Muscle of arm (tissue), 12 donors: ENCODE measurements around the gene YKT6. TPM values are rescaled to one million over a fixed set of nuclear protein-coding genes. Genes with fewer than 3 reads are reported as not detected.
"Not testable (repeated sequence)": the region's sequence is repeated elsewhere in the genome, so short reads cannot be mapped to it uniquely, and the experiment has no call there.

Experiments
- DNase-seq: peaks from one replicate; pipeline ENCODE4 v3.0.0-alpha.2; 2013
- polyA plus RNA-seq, 12 donors: library from polyadenylated mRNA; unstranded; fragments of 120-200 nt; gene quantifications; one replicate each; pipeline ENCODE4 v1.2.1, GENCODE V29; 2013; ENCODE audit not compliant: insufficient read length in 12 of 12

YKT6 gene
- polyA plus RNA-seq, 12 donors = 68.1 to 89.8 (median 70.7) TPM; not detected in 1

DNA sequence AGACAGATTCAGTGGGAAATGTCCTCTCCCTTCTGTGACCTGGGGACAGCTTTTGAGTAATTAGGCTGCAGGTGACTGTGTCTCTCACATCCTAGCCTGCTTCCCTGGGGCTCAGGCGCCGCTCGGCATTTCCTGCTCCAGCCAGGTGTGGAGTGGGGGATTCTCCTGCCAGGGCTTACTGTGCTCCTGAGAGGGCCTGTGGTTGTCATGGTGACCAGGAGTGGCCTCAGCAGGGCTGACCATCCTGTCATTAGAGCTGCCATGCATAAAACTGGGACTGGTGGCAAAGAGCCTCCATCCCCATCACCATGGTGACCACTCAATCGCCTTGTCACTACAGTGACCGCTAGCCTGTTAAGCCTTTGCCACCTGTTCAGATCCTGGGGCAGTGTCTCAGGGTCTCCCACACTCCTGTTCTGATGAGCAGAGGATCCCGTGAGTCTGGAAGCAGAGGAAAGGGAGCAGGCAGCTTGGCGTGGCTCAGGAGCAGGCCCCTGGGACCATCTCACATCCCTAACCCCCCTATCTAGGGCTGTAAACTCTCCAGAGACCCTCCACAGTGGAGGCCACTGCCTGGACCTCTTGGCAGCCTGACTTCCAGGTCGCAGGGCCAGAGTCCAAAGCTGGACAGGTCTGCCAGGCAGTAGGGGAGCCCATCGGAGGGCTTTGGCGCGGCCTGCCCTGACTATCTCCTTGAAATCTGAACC is 11.3 kb upstream of the YKT6 start, which contains the start of gene GCK:
TSS of gene GCK (minus strand) at position 154 of the 707 bp plus-strand sequence. CDS start 486 bp downstream, outside the sequence.
- no peak for DNase-seq

DNA sequence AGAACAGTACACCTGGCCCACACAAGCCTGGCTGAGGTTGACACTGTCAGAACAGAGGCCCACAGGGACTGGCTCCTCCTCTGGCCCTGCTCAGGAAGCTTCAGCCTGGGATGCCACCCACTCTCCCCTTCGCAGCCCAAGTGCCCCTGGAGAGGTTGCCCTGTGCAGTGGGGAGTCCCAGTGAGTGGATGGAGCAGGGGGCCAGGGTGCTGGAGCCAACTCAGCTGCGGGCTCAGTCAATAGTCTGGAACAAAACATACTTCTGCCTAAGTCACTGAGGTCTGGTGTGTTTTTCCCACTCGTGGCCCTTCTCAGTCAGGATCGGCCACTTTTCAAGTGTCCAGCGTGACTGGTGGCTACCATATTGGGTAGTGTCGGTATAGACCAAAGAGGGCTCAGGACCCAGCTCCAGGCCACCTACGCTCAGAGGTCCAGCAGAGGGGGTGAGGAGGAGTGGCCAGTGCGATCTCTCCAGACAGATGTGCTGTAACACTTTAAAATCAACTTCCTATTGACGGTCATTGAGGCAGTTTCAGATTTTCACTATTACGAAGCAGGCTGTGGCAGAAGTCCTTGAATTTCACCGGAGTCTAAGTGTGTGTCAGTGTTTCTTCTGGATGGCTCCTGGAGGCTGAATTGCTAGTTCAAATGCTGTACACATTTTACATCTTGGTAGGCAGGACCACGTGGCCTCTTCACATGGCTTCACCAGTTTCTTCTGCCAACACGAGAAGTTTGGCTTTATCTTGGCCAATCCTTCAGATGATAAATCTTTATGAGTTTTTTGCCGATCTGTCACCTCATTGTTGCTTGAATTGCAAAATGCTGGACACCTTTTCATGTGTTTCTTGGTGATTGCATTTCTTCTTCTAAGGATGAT is 10.5 kb upstream of the YKT6 start:
- DNase-seq = no peak

DNA sequence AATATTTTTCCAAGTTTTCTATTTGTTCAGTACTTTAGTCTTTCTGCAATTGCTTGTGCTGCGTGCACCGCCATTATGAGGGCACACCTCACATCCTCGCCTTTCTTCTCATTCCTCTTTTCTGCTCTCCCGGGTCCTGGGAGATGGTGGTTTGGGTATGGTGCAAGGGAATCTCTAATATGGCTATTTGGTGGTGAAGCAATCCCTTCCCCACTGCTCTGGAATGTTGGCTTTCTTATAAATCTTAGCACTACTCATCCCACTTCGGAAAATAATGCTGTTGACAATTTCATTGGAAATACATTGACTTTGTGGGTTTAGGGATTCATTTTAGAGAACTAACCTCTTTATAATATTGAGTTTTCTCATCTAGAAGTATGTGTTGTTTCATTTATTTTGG is 9.6 kb upstream of the YKT6 start:
- no peak for DNase-seq

DNA sequence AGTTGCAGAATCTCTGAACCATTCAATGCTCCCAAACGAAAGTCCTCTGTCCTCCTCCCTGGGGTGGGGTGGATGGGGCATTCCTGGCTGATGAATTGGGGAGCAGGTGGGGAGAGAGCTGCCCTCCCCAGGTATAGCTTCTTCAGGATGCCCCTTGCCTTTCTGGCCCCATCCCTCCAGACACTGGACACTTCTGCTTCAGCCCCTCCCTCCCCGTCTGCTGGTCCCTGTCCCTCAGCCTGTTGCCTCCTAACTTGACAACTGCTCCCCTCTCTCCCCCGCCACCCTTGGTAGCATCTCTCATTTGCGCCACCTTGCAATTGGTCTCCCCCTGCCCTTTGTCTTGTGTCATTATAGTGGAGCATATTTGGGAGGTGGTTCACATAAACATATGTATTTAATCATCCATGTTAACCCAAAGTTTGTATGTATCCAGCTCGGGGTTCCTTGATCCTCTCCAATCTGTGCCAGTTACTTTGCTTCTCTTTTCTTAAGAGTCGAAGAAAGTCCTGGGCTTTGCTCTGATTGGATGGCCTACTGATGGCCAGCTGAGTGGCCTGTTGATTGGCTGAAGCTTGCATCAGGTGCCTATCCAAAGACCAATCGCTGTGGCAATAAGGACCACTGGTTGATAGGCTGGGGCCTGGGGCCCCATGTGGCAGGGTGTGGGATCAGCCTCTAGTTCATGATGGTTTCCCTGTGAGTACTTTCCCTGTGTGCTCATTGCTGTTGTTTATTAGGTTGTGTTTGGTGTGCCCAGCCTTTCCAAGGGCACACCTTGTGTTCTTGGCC is 7.6 kb upstream of the YKT6 start:
- no peak for DNase-seq

DNA sequence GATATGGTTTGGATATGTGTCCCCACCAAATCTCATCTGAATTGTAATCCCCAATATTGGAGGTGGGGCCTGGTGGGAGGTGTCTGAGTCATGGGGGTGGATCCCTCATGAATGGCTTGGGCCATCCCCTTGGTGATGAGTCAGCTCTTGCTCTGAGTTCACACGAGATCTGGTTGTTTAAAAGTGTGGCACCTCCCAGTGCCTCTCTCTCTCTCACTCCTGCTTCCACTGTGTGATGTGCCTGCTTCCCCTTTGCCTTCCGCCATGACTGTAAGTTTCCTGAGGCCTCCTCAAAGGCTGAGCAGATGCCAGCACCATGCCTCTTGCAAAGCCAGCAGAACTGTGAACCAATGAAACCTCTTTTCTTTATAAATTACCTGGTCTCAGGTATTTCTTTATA is 6.7 kb upstream of the YKT6 start:
- DNase-seq = no peak

DNA sequence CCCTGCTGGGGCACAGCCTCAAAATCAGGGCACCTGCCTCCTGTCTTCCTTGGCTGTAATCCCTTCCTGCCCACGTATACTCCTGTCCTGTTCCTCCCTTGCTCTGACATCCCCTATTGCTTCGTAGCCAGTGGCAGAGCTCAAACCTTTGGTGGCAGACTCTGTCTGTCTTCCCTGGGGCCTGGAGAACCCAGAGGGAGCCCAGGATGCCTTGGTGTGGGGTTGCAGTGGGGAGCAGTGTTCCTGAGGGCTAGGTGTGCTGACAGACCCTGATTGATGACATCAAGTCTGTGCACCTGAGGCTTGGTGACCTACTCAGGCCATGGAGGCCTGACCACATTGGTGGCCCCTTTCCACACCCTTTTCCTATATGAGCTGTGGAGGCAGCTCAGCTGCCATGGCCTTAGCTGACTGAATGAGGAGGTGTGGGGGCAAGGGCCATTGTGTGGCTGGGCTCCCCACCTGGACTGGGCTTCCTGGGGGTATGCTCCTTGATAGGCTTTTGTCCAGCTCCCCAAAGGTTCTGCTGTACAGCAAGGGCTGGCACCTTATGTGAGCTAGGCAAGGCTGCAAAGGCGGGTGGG is 6.1 kb upstream of the YKT6 start:
- DNase-seq = no peak

DNA sequence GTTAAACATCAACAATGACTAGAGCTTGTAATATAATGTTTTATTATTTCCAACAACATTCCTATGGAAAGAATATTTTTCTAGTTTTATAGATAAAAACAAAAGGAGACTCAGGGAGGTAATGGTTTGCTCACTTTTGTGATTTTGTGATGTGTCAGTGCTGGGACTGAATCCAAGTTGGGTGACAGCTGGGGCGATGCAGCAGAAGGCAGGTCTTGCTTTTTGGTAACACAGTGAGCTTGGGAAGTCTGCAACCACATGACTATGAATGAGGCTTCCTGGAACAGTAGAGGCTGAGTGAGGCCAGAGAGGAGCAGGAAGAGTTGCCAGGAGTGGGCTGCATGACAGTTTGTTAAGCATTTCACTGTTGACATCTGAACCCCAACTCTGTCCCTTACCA is 4.9 kb upstream of the YKT6 start:
- DNase-seq = no peak

DNA sequence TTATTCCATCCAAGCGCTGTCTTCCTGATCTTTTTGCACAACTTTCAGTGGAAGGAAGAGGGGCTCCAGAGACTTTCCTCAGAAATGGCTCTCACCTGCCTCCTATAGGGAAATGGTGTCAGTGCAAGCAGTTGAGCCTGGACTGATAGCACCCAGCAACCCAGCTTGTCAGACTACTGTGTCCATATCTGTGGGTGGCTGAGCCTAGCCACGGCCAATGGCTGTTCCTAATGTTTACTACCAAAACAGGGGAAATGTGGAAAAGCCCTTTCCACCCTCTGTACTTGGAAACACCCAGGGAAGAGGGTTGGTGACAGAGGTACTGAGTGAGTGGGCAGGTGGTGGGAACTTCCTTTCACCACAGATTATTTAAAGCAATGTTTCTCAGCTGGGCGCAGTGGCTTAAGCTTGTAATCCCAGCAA is 4.3 kb upstream of the YKT6 start:
- peak; percentile 50 for DNase-seq

DNA sequence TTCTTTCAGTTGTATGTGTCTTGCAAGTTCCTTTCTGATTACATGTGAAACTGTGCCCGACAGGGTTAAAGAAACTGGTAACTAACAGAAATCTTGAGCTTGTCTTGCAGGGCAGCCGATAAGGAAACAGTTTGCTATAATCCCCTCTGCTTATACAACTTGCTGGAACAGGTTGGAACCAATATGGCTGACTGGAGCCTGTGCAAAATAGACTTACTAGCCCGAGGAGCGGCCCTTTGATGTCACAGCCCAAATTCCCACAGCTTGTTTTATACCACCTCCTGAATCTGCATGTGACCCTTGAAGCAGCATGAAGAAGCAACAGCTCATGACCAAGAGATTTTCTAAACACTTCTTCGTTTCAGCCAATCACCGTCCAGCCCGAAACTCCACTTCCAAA is 3.3 kb upstream of the YKT6 start:
- no peak for DNase-seq

DNA sequence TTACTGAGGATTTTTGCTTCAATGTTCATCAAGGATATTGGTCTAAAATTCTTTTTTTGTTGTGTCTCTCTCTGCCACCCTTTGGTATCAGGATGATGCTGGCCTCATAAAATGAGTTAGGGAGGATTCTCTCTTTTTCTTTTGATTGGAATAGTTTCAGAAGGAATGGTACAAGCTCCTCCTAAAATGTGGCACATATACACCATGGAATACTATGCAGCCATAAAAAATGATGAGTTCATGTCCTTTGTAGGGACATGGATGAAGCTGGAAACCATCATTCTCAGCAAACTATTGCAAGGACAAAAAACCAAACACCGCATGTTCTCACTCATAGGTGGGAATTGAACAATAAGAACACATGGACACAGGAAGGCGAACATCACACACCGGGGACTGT is 615 bp upstream of the YKT6 start:
- DNase-seq = not testable (repeated sequence)

DNA sequence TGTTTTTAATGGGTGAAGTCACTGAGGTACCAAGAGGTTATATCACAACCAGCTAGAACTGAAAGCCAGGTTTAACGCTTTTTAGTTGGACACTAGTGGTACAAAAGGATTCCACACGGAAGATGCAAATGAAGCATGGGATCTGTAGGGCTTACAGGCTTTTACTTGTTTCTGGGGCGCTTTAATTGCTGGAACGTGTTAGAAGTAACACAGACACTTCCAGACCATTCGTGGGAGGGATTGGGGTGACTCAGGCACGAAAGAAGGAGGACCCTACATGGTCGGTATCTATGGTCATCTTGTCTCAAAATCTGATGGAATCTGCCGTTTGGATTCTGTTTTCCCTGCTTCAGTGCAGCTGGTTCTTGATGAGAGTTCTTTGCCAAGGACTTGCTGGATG is 1.0 kb downstream of the YKT6 start:
- DNase-seq = no peak

DNA sequence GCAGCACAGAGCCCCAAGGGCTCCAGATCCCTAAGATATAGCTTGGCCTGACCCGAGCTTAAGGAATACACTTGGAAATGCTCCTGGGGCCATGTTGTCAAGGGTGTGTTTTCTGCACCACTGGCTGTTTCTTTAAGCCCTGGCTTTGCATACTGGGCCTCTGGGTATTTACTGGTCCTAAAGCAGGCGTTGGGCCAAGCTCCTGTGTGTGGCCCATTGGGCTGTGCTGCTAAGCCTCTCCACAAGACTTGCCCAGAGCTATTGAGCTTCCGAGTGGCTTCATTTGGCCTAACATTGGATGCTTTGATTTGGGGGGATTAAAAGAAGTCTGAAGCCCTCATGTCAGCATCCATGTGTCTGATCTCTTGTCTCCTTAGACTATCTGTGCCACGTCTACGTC is 5.2 kb downstream of the YKT6 start:
- DNase-seq = no peak

DNA sequence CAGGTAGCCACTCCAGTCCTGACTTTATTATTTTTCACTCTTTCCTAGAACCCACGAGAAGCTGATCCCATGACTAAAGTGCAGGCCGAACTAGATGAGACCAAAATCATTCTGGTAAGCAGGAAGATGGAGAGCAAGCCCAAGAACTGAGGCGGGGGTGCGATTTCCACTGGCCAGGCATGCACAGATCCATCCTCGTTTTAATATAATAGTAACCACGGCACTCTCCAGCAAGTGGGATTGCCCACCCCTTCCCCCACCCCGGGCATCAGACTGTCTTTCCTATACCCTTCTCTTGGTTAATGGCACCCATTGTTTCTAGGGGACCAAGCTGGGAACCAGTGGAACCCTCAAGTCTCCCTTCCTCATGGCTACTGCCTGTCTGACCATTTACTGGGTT is 7.3 kb downstream of the YKT6 start:
- DNase-seq = no peak

DNA sequence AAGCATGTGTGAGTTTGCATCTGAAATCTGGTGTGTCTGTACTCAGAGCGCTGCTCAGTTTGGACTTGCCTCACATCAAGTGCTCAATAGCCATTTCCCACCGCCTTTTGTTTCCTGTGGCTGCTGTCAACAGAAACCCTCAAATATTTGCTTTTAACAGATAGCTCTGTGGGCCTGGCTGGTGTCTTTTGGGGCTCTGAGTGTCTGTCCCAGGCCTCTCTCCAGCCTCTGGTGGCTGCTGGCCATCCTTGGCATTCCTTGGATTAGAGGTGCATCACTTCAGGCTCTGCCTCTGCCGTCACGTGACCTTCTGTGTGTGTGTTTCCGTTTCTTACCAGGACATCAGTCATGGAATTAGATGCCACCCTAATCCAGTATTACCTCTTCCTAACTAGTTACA is 9.3 kb downstream of the YKT6 start:
- no peak for DNase-seq

DNA sequence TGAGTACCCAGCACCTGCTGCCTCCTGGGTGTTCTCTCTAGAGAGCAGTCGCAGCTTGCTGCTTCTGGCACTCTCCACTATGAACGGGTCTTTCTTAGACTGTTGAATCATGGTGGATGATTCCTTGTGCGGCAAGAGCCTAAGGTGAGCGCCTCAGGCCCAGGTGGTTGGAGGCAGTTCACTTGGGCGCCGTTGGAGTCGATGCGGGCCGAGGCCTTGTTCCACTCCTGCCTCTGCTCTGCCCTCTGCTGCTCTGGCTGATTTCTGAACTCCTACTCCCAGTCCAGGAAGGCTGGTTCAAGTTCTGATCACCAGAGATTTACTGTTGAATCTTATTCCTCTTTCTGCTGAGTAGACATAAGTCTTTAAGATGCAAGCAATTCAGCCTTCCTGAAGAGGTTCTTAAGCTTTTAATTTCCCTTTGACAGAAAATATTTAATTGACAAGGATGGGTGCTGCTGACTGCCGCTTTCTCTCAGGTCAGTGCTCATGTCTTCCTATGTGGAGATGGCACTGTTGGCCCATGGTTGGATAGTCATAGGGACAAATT is 10.4 kb downstream of the YKT6 start:
- DNase-seq = no peak

DNA sequence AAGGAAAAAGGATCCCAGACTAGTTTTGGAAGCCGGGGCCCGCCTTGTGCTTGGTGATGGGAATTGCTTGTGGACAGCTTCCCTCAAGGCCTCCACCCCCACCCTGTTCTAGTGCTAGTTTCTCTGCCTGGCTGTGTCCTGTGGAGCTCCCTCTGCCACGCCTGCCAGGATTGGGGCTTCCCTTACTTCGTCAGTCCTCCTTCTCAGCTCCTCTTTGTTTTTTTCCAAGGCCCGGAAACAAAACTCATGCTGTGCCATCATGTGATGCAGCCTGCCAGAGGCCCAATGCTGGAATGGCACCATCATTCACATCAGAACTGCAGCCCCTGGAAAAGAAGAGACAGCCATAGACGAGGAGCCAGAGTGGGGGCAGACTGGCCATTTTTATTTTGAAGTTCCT is 11.2 kb downstream of the YKT6 start:
- no peak for DNase-seq

DNA sequence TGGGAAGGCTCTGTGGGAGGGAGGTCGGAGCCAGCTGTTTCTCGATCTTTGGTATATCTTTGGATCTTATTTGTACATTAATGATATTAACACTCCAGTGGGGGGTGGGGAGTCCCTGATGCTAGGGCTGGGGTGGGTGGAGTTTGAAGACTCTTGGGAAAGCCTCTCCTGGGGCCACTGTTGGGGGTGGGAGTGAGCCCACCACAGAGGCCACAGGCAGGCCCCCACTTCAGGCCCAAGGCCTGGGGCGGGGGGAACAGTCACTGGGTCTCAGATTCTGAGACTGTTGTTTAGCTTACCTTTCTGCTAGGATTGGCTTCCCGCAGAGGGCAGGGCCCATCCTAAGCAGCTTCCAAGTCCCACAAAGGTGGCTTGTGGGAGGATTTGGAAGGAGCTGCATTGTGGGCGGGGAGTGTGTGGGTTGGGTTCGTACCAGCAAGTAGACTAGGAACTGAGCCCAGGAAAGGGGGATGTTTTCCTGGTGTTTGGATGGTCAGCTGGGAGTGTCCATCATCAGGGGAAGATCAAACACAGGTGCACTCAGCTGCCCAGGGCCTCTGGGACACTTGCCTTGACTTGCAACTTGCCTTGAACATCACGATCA is 11.9 kb downstream of the YKT6 start:
- no peak for DNase-seq

DNA sequence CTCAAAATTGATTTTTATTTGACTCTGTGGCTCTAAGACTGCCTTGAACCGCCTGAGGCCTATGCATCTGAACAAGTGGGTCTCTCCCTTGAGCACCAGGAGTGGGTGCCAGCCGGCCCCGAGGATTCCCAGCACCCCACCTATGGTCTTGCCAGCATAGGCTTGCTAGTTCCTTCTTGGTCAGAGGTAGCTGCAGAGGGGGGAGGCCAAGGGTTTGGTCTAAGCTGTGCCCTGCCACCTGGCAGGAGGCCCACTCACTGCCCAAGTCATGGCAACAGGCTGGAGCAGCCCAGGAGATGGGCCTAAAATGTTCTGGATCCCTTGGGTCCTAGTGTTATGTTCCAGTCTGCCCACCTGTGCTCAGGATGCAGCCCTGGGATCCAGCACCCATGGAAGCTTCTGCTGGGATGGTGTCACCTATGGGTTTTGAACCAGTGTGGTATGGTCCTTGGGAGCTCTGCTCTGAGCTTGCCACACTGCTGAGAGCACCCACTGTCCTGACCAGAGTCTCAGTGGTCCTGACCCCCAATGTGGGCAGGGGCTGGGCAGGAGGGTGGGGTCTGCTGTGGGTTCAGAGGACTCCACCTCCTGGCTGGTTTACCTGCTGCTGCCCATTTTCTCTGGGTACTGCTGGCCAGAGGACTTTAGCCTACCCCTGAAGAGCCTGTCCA is 12.6 kb downstream of the YKT6 start:
- no peak for DNase-seq

DNA sequence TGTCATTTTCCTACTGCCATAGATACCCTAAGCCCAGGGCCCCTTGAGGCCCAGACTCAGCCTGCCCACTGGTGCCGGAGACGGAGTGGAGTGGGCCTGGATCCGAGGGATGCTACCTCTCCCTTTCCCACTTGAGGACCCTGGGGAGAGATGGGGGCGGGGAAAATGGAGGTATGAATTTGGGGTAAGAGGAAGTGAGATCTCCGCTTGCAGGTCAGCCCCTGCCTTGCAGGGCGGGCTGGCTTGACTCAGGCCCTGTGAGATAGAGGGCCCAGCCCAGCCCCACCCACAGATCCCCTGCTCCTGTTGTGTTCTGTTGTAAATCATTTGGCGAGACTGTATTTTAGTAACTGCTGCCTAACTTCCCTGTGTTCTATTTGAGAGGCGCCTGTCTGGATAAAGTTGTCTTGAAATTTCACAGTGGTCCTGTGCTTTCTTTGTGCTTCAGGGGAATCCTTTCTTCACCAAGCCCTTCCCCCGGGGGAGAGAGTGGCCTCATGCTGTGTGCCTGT is 13.2 kb downstream of the YKT6 start:
- DNase-seq = no peak

DNA sequence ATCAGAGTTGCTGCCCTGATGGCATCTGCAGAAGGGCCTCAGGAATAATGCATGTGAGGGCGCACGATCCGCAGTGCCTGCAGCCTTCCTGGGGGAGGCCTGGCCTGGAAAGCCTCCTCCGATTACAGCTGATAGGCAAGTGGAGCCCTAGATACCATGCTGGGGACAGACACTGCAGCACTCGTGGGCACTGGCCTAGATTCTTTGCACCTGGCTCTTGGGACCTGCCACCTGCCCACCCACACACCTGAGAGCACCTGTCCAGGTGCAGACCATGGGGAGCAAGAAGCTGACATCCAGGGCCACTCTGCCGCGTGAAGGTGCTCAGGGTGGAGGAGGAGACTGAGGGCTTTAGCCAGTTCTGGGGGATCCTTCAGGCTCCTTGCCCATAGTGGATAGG is 14.8 kb downstream of the YKT6 start:
- DNase-seq = no peak
